Left lung (tissue), 10 donors: ENCODE data around the gene MZT2B. TPM values are rescaled to one million over a fixed set of nuclear protein-coding genes. Genes with fewer than 3 reads are reported as not detected.
A peak's percentile ranks its signal among the peaks of the same experiment; 100 is the strongest.
"Not testable (repeated sequence)": the region's sequence is repeated elsewhere in the genome, so short reads cannot be mapped to it uniquely, and the experiment has no call there.

Experiments
- ATAC-seq: fragments of 200-7000 bp; cut with Tn5 transposase; one replicate; pipeline ENCODE4 v1.9.1; 2020; ENCODE audit warnings: moderate library complexity
- DNase-seq, 4 donors: peaks; one replicate each; pipeline ENCODE4 v3.0.0-alpha.2; 2013 to 2020
- H3K27ac ChIP-seq, 2 donors: fragments of 200-600 bp; sonication (generic) in 1 of 2; one replicate each; pipeline versions ENCODE4 v1.5.0 to v1.8.0; 2020 to 2021
- H3K27me3 ChIP-seq, 2 donors: fragments of 200-600 bp; sonication (generic) in 1 of 2; one replicate each; pipeline versions ENCODE4 v1.5.0 to v1.8.0; 2020 to 2021
- H3K36me3 ChIP-seq, 2 donors: fragments of 200-600 bp; sonication (generic) in 1 of 2; one replicate each; pipeline versions ENCODE4 v1.5.0 to v1.8.0; 2020 to 2021
- H3K4me1 ChIP-seq, 2 donors: fragments of 200-600 bp; one replicate each; pipeline ENCODE4 v1.8.0; 2021
- H3K4me3 ChIP-seq, 2 donors: fragments of 200-600 bp; sonication (generic) in 1 of 2; one replicate each; pipeline versions ENCODE4 v1.5.0 to v1.8.0; 2020 to 2021; ENCODE audit warnings: mild to moderate bottlenecking in 1 of 2
- H3K9me3 ChIP-seq, 2 donors: fragments of 200-600 bp; sonication (generic) in 1 of 2; one replicate each; pipeline versions ENCODE4 v1.5.0 to v1.8.0; 2020 to 2021
- intact Hi-C, 2 donors: fragments of 100-400 bp; cut with DNase I; formaldehyde crosslinking; loops; one replicate each; pipeline versions ENCODE4 v1.11.2 to v1.14.2; 2022
- polyA plus RNA-seq, 6 donors: library from polyadenylated mRNA; unstranded; fragments of 120-200 nt; gene quantifications; one replicate each; pipeline ENCODE4 v1.2.1, GENCODE V29; 2013; ENCODE audit not compliant: insufficient read length in 6 of 6
- total RNA-seq, 2 donors: library from RNA; stranded (reverse); fragmentation: NEBNext Ultra II Directional; extraction: Animal tissue kit (Norgen Biotek cat#: 25700); gene quantifications; one replicate each; pipeline ENCODE4 v1.2.1, GENCODE V29; 2021
- TF ChIP-seq, protein P1 (sequence below), 2 donors: fragments of 200-600 bp; sonication (generic) in 1 of 2; IDR thresholded peaks; one replicate each; pipeline versions ENCODE4 v1.5.0 to v1.8.0; 2021; ENCODE audit warnings: antibody characterized with exemption in 2 of 2
- donor health status: DM: no; HTN: yes; CAD: no.
- donor health status: DM: no; HTN: no; CAD: no.

The MZT2B gene
- total and polyA plus RNA-seq, 8 donors = 67.7 to 178 (median 128) TPM

- Histone ChIP-seq H3K4me3 (no peak overlapping the region), H3K4me1 (no peaks in the 10 kb centered on the region), H3K27ac (no peak overlapping the region), H3K36me3 (peaks cover 0 to 42% of the 10 kb centered on the region in 2 donors), H3K27me3 (peaks cover 0 to 21% of the 10 kb centered on the region in 2 donors), H3K9me3 (no peaks in the 10 kb centered on the region)
- peak in 1 of 4 donors; percentile 72 for DNase-seq
- ATAC-seq = no peak
- TF ChIP-seq, protein P1, sequence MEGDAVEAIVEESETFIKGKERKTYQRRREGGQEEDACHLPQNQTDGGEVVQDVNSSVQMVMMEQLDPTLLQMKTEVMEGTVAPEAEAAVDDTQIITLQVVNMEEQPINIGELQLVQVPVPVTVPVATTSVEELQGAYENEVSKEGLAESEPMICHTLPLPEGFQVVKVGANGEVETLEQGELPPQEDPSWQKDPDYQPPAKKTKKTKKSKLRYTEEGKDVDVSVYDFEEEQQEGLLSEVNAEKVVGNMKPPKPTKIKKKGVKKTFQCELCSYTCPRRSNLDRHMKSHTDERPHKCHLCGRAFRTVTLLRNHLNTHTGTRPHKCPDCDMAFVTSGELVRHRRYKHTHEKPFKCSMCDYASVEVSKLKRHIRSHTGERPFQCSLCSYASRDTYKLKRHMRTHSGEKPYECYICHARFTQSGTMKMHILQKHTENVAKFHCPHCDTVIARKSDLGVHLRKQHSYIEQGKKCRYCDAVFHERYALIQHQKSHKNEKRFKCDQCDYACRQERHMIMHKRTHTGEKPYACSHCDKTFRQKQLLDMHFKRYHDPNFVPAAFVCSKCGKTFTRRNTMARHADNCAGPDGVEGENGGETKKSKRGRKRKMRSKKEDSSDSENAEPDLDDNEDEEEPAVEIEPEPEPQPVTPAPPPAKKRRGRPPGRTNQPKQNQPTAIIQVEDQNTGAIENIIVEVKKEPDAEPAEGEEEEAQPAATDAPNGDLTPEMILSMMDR (IDR thresholded peaks at IDR 0.05) = no peak
- intact Hi-C loops = no loop called here
These were observed 31.6 kb upstream of the MZT2B start for GRCh38 chr2:130150181-130151144.

GRCh38 chr2:130151145-130151512 lies 30.9 kb upstream of the MZT2B start:
- H3K4me3 ChIP-seq, H3K4me1 ChIP-seq, H3K9me3 ChIP-seq, H3K27ac ChIP-seq, intact Hi-C loops, ATAC-seq: not testable (repeated sequence)
- peak in 1 of 4 donors; percentile 33 for DNase-seq
- H3K27me3 ChIP-seq = peaks cover 0 to 14% of the 10 kb centered on the region in 2 donors
- H3K36me3 ChIP-seq = peaks cover 0 to 48% of the 10 kb centered on the region in 2 donors

DNA sequence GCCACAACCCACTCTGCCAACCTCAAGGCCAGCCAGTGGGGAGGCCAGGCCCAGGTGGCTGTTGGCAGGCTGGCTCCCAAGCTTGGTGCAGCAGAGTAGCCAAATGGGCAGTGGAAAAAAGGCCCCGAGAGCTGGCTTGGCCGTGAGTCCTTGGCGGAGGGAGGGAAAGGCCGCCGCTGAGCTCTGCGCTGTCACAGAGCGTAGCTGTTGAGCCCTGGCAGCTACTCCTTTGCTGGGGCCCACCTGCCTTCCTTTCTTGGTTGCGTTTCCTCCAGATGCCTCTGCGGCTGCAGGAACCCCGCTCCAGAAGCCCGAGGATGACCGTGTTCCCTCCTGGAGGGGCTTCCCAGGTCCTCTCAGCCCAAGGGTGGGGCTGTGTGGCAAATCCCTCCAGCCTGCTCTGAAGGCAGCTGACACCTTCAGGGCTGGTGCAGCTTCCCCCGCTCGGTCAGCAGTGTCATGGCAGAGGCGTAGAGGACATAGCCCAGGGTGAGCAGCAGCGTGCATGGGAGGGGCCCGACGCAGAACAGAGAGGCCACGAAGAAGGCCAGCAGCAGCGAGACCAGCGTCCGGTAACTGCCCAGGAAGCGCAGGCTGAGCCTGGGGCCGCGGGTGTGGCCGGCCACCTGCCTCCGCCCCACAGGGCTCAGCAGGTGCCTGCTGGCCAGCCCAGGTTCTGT lies 29.8 kb upstream of the MZT2B start:
- intact Hi-C loops, H3K27me3 ChIP-seq, H3K4me1 ChIP-seq, H3K27ac ChIP-seq, ATAC-seq, H3K4me3 ChIP-seq, H3K9me3 ChIP-seq: not testable (repeated sequence)
- peak in 1 of 4 donors; percentile 62 for DNase-seq
- H3K36me3 ChIP-seq = peaks cover 0 to 55% of the 10 kb centered on the region in 2 donors

- no peaks in the 10 kb centered on the region for H3K9me3 ChIP-seq
These were observed 29.1 kb upstream of the MZT2B start for GRCh38 chr2:130152816-130153595.

DNA sequence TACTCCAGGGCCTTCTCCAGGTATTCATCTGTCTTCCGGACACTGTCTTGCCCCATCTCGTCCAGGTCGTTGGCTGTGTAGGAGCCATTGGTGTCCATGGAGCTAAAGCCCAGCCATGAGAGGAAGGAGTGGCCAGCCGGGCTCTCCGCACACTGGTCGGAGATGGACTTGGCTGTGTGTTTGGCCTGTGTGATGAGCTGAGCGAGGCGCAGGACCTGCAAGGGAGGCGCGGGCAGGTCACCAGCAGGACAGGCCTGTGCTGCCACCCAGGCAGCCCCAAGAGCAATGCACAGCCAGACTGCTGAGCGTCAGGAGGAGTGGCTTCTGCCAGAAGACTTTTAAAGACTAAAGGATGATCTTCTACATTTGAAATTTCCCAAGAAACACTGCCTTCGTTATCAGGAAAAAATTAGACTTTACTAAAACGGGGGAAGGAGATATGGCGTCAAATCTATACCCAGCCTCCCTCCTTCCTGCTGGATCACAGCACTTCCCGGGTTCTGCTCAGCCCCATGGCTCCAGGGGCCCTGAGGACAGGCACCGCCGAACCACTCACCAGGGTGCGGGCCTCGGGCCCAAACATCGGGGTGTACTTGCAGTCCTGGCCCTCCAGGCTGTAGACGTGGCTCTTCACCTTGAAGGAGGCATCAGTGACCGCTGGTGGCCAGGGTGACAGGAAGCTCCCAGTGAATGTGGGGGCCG lies 28.2 kb upstream of the MZT2B start:
- ATAC-seq, H3K27me3 ChIP-seq, H3K9me3 ChIP-seq, H3K4me3 ChIP-seq, H3K27ac ChIP-seq, H3K4me1 ChIP-seq, intact Hi-C loops: not testable (repeated sequence)
- H3K36me3 ChIP-seq = peaks cover 0 to 67% of the 10 kb centered on the region in 2 donors
- peak in 1 of 4 donors; percentile 67 for DNase-seq

More at GRCh38 chr2:130152816-130153595, 29.1 kb upstream of the MZT2B start:
- Histone ChIP-seq H3K36me3 (peaks cover 0 to 62% of the 10 kb centered on the region in 2 donors), H3K4me3 (no peak overlapping the region), H3K27me3 (no peaks in the 10 kb centered on the region), H3K27ac (no peak overlapping the region), H3K4me1 (no peaks in the 10 kb centered on the region)
- intact Hi-C loops = no loop called here
- peak in 1 of 4 donors; percentile 54 for DNase-seq
- TF ChIP-seq, protein P1 (IDR thresholded peaks at IDR 0.05) = no peak
- ATAC-seq = no peak

DNA sequence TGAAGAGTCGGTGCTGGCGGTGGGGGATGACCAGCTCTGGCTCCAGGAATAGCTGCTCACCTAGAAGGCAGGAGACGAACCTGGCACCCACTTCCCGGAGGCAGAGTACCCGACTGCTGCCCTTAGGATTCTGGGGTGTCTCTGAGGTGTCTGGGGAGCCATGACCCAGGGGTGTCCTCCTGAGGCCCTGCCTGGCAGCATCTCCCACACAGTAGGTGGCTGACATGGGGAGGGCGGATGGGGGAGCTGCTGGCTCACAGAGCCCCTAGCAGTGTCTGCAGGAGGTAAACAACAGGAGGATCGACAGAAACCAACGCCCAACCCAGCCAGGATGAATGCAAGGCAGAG lies 27.7 kb upstream of the MZT2B start:
- H3K4me3 ChIP-seq, H3K4me1 ChIP-seq, H3K27me3 ChIP-seq, intact Hi-C loops, H3K9me3 ChIP-seq, H3K27ac ChIP-seq, ATAC-seq: not testable (repeated sequence)
- DNase-seq = peak in 1 of 4 donors; percentile 22
- H3K36me3 ChIP-seq = peaks cover 0 to 73% of the 10 kb centered on the region in 2 donors
